Spleen (tissue), 7 donors: ENCODE results near the gene OR2AE1.
"Not testable (repeated sequence)": the region's sequence is repeated elsewhere in the genome, so short reads cannot be mapped to it uniquely, and the experiment has no call there.

Source experiments
- CTCF ChIP-seq, 11 experiments: fragments of 200-600 bp in 7 of 11; fragments of 450-650 bp in 4 of 11; sonication (generic) in 4 of 11; IDR thresholded peaks in 8 of 11; conservative IDR thresholded peaks in 3 of 11; 1 replicate in 7 of 11; 2 replicates in 4 of 11; pipeline versions ENCODE4 v1.4.0 to v1.8.0; 2016 to 2021; ENCODE audit warnings: antibody characterized with exemption in 11 of 11, inconsistent platforms in 4 of 11, mild to moderate bottlenecking in 1 of 11
- POLR2AphosphoS5 ChIP-seq, 3 donors: sonication (generic); formaldehyde crosslinking; IDR thresholded peaks; one replicate each; pipeline ENCODE4 v1.5.1; 2017; ENCODE audit warnings: antibody characterized with exemption in 3 of 3
- donor health status: DM: no; HTN: no; CAD: no; lungs with moderate emphysema.
- donor health status: DM: no; HTN: no; CAD: no.
- donor health status: DM: no; HTN: no; CAD: no.

DNA sequence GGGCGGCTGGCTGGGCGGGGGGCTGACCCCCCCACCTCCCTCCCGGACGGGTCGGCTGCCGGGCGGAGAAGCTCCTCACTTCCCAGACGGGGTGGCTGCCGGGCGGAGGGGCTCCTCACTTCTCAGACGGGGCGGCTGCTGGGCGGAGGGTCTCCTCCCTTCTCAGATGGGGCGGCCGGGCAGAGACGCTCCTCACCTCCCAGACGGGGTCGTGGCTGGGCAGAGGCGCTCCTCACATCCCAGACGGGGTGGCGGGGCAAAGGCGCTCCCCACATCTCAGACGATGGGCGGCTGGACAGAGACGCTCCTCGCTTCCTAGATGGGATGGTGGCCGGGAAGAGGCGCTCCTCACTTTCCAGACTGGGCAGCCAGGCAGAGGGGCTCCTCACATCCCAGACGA lies 11.5 kb upstream of the OR2AE1 start:
- not testable (repeated sequence) for TF ChIP-seq POLR2AphosphoS5 (IDR thresholded peaks at IDR 0.05); CTCF (IDR thresholded peaks at IDR 0.05 in 8 of 11, conservative IDR thresholded peaks at IDR 0.05 in 3 of 11)
